RWPE1 (cell line): Measurements from ENCODE around the gene IFT43.
A peak's percentile ranks its signal among the peaks of the same experiment; 100 is the strongest.

Experiments used
- CTCF ChIA-PET: fragments of 350-600 bp; sonication (Branson Sonifier 250); formaldehyde crosslinking; extraction: SDS; loops from one replicate; lab custom pipeline; 2021; lab: Yijun Ruan, JAX
- POLR2A ChIA-PET: fragments of 400-600 bp; formaldehyde crosslinking; extraction: SDS; loops from one replicate; lab custom pipeline; 2020; ENCODE audit warnings: antibody characterized with exemption; ENCODE audit not compliant: low non-redundant PET; lab: Yijun Ruan, JAX
- DNase-seq: peaks from one replicate; pipeline ENCODE4 v3.0.0; 2012; ENCODE audit warnings: low spot score
- H3K27ac ChIP-seq: fragments of 450-650 bp; 2 replicates; pipeline ENCODE4 v1.5.1; 2017
- TF ChIP-seq, protein P1 (sequence below): fragments of 450-650 bp; conservative IDR thresholded peaks from 2 replicates; pipeline ENCODE4 v1.5.1; 2017; ENCODE audit warnings: low read depth, mild to moderate bottlenecking

The IFT43 gene

GRCh38 chr14:76131071-76131965 lies 145.8 kb downstream of the IFT43 start:
- no peak overlapping the region for H3K27ac ChIP-seq
- POLR2A ChIA-PET = no interaction called here
- CTCF ChIA-PET = no interaction called here
- TF ChIP-seq, protein P1, sequence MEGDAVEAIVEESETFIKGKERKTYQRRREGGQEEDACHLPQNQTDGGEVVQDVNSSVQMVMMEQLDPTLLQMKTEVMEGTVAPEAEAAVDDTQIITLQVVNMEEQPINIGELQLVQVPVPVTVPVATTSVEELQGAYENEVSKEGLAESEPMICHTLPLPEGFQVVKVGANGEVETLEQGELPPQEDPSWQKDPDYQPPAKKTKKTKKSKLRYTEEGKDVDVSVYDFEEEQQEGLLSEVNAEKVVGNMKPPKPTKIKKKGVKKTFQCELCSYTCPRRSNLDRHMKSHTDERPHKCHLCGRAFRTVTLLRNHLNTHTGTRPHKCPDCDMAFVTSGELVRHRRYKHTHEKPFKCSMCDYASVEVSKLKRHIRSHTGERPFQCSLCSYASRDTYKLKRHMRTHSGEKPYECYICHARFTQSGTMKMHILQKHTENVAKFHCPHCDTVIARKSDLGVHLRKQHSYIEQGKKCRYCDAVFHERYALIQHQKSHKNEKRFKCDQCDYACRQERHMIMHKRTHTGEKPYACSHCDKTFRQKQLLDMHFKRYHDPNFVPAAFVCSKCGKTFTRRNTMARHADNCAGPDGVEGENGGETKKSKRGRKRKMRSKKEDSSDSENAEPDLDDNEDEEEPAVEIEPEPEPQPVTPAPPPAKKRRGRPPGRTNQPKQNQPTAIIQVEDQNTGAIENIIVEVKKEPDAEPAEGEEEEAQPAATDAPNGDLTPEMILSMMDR = no peak
- no peak for DNase-seq

- ChIA-PET CTCF (no interaction called here), POLR2A (no interaction called here)
- TF ChIP-seq, protein P1 = no peak
- no peak overlapping the region for H3K27ac ChIP-seq
- peak; percentile 38 for DNase-seq
Measured at GRCh38 chr14:76133103-76133502, 147.5 kb downstream of the IFT43 start.
